ENCODE results near the gene RCAN2.

RCAN2 gene

GRCh38 chr6:46270336-46270735 lies 220.9 kb downstream of the RCAN2 start:
- Histone ChIP-seq H3K9ac (ENCODE audit: low read depth in 1 of 2, low read length in 2 of 2) (no peak overlapping the region), H3K27me3 (ENCODE audit: control insufficient read depth in 1 of 2, insufficient read depth in 2 of 2, low read length in 2 of 2) (no peaks in the 10 kb centered on the region), H3K9me3 (ENCODE audit: control insufficient read depth in 1 of 2, low read length in 2 of 2) (no peaks in the 10 kb centered on the region), H3K27ac (ENCODE audit: low read depth, low read length) (no peak overlapping the region), H3K36me3 (ENCODE audit: control insufficient read depth in 1 of 2, insufficient read depth in 2 of 2, low read length in 2 of 2) (no peaks in the 10 kb centered on the region), H3K4me3 (ENCODE audit: low read depth in 1 of 2, low read length in 2 of 2) (no peak overlapping the region), H3K4me1 (ENCODE audit: control insufficient read depth in 1 of 2, insufficient read depth in 2 of 2, low read length in 2 of 2) (no peaks in the 10 kb centered on the region)

- H3K4me1 ChIP-seq (ENCODE audit: control insufficient read depth in 1 of 2, insufficient read depth in 2 of 2, low read length in 2 of 2) = no peaks in the 10 kb centered on the region
- H3K9ac ChIP-seq (ENCODE audit: low read depth in 1 of 2, low read length in 2 of 2) = no peak overlapping the region
- H3K27ac ChIP-seq (ENCODE audit: low read depth, low read length) = no peak overlapping the region
- H3K4me3 ChIP-seq (ENCODE audit: low read depth in 1 of 2, low read length in 2 of 2) = no peak overlapping the region
- no peaks in the 10 kb centered on the region for H3K27me3 ChIP-seq (ENCODE audit: control insufficient read depth in 1 of 2, insufficient read depth in 2 of 2, low read length in 2 of 2)
- no peaks in the 10 kb centered on the region for H3K9me3 ChIP-seq (ENCODE audit: control insufficient read depth in 1 of 2, low read length in 2 of 2)
- H3K36me3 ChIP-seq (ENCODE audit: control insufficient read depth in 1 of 2, insufficient read depth in 2 of 2, low read length in 2 of 2) = no peaks in the 10 kb centered on the region
These were observed 221.6 kb downstream of the RCAN2 start for GRCh38 chr6:46269447-46270229.

GRCh38 chr6:46267515-46267914 lies 223.7 kb downstream of the RCAN2 start:
- Histone ChIP-seq H3K27me3 (ENCODE audit: control insufficient read depth in 1 of 2, insufficient read depth in 2 of 2, low read length in 2 of 2) (no peaks in the 10 kb centered on the region), H3K9ac (ENCODE audit: low read depth in 1 of 2, low read length in 2 of 2) (no peak overlapping the region), H3K9me3 (ENCODE audit: control insufficient read depth in 1 of 2, low read length in 2 of 2) (no peaks in the 10 kb centered on the region), H3K27ac (ENCODE audit: low read depth, low read length) (no peak overlapping the region), H3K36me3 (ENCODE audit: control insufficient read depth in 1 of 2, insufficient read depth in 2 of 2, low read length in 2 of 2) (no peaks in the 10 kb centered on the region), H3K4me1 (ENCODE audit: control insufficient read depth in 1 of 2, insufficient read depth in 2 of 2, low read length in 2 of 2) (no peaks in the 10 kb centered on the region), H3K4me3 (ENCODE audit: low read depth in 1 of 2, low read length in 2 of 2) (no peak overlapping the region)

DNA sequence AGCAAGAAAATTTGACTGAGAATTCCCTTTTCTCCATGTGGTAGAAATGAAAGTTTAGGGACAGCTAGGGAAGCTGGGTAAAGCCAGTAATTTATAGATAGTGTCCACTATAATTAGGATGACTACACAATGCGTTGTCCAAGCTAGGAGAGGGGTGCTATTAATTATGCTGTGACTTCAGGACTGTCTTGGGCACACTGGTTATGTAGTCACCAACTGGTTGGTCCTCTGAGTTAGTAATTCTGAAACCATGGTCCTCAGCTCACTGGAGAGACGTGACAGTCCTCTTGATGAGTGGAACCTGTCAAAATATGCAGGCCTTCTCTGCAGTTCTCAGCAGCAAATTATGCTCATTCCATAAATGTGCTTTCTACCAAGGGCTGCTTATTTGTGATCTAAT lies 225.9 kb downstream of the RCAN2 start:
- no peak overlapping the region for H3K4me3 ChIP-seq (ENCODE audit: low read depth in 1 of 2, low read length in 2 of 2)

GRCh38 chr6:46263707-46264086 lies 227.6 kb downstream of the RCAN2 start:
- H3K9ac ChIP-seq (ENCODE audit: low read depth in 1 of 2, low read length in 2 of 2) = no peak overlapping the region
- H3K4me3 ChIP-seq (ENCODE audit: low read depth in 1 of 2, low read length in 2 of 2) = no peak overlapping the region
- no peaks in the 10 kb centered on the region for H3K4me1 ChIP-seq (ENCODE audit: control insufficient read depth in 1 of 2, insufficient read depth in 2 of 2, low read length in 2 of 2)
- no peaks in the 10 kb centered on the region for H3K9me3 ChIP-seq (ENCODE audit: control insufficient read depth in 1 of 2, low read length in 2 of 2)
- no peak overlapping the region for H3K27ac ChIP-seq (ENCODE audit: low read depth, low read length)
- H3K36me3 ChIP-seq (ENCODE audit: control insufficient read depth in 1 of 2, insufficient read depth in 2 of 2, low read length in 2 of 2) = no peaks in the 10 kb centered on the region
- peaks cover 0 to 4% of the 10 kb centered on the region in 2 donors for H3K27me3 ChIP-seq (ENCODE audit: control insufficient read depth in 1 of 2, insufficient read depth in 2 of 2, low read length in 2 of 2)

More for the DNA sequence above, 225.9 kb downstream of the RCAN2 start:
- H3K9me3 ChIP-seq (ENCODE audit: control insufficient read depth in 1 of 2, low read length in 2 of 2) = no peaks in the 10 kb centered on the region
- H3K4me1 ChIP-seq (ENCODE audit: control insufficient read depth in 1 of 2, insufficient read depth in 2 of 2, low read length in 2 of 2) = no peaks in the 10 kb centered on the region
- no peak overlapping the region for H3K9ac ChIP-seq (ENCODE audit: low read depth in 1 of 2, low read length in 2 of 2)
- H3K27me3 ChIP-seq (ENCODE audit: control insufficient read depth in 1 of 2, insufficient read depth in 2 of 2, low read length in 2 of 2) = peaks cover 0 to 2% of the 10 kb centered on the region in 2 donors
- H3K36me3 ChIP-seq (ENCODE audit: control insufficient read depth in 1 of 2, insufficient read depth in 2 of 2, low read length in 2 of 2) = no peaks in the 10 kb centered on the region
- H3K27ac ChIP-seq (ENCODE audit: low read depth, low read length) = no peak overlapping the region

GRCh38 chr6:46262928-46263706 lies 228.1 kb downstream of the RCAN2 start:
- Histone ChIP-seq H3K9me3 (ENCODE audit: control insufficient read depth in 1 of 2, low read length in 2 of 2) (no peaks in the 10 kb centered on the region), H3K36me3 (ENCODE audit: control insufficient read depth in 1 of 2, insufficient read depth in 2 of 2, low read length in 2 of 2) (no peaks in the 10 kb centered on the region), H3K27ac (ENCODE audit: low read depth, low read length) (no peak overlapping the region), H3K4me3 (ENCODE audit: low read depth in 1 of 2, low read length in 2 of 2) (no peak overlapping the region), H3K9ac (ENCODE audit: low read depth in 1 of 2, low read length in 2 of 2) (no peak overlapping the region), H3K27me3 (ENCODE audit: control insufficient read depth in 1 of 2, insufficient read depth in 2 of 2, low read length in 2 of 2) (peaks cover 0 to 4% of the 10 kb centered on the region in 2 donors), H3K4me1 (ENCODE audit: control insufficient read depth in 1 of 2, insufficient read depth in 2 of 2, low read length in 2 of 2) (no peaks in the 10 kb centered on the region)

- Histone ChIP-seq H3K27ac (ENCODE audit: low read depth, low read length) (no peak overlapping the region), H3K27me3 (ENCODE audit: control insufficient read depth in 1 of 2, insufficient read depth in 2 of 2, low read length in 2 of 2) (peaks cover 0 to 4% of the 10 kb centered on the region in 2 donors), H3K36me3 (ENCODE audit: control insufficient read depth in 1 of 2, insufficient read depth in 2 of 2, low read length in 2 of 2) (no peaks in the 10 kb centered on the region), H3K4me3 (ENCODE audit: low read depth in 1 of 2, low read length in 2 of 2) (no peak overlapping the region), H3K9me3 (ENCODE audit: control insufficient read depth in 1 of 2, low read length in 2 of 2) (no peaks in the 10 kb centered on the region), H3K4me1 (ENCODE audit: control insufficient read depth in 1 of 2, insufficient read depth in 2 of 2, low read length in 2 of 2) (peaks cover 6 to 15% of the 10 kb centered on the region in 2 donors), H3K9ac (ENCODE audit: low read depth in 1 of 2, low read length in 2 of 2) (no peak overlapping the region)
These were observed 233.0 kb downstream of the RCAN2 start for GRCh38 chr6:46258249-46258648.

GRCh38 chr6:46255528-46255927 lies 235.7 kb downstream of the RCAN2 start:
- Histone ChIP-seq H3K27me3 (ENCODE audit: control insufficient read depth in 1 of 2, insufficient read depth in 2 of 2, low read length in 2 of 2) (peaks cover 0 to 4% of the 10 kb centered on the region in 2 donors), H3K4me1 (ENCODE audit: control insufficient read depth in 1 of 2, insufficient read depth in 2 of 2, low read length in 2 of 2) (peaks cover 6 to 15% of the 10 kb centered on the region in 2 donors), H3K27ac (ENCODE audit: low read depth, low read length) (no peak overlapping the region), H3K9me3 (ENCODE audit: control insufficient read depth in 1 of 2, low read length in 2 of 2) (no peaks in the 10 kb centered on the region), H3K9ac (ENCODE audit: low read depth in 1 of 2, low read length in 2 of 2) (no peak overlapping the region), H3K36me3 (ENCODE audit: control insufficient read depth in 1 of 2, insufficient read depth in 2 of 2, low read length in 2 of 2) (no peaks in the 10 kb centered on the region), H3K4me3 (ENCODE audit: low read depth in 1 of 2, low read length in 2 of 2) (no peak overlapping the region)

GRCh38 chr6:46254946-46255345 lies 236.3 kb downstream of the RCAN2 start:
- no peak overlapping the region for H3K9ac ChIP-seq (ENCODE audit: low read depth in 1 of 2, low read length in 2 of 2)
- no peak overlapping the region for H3K4me3 ChIP-seq (ENCODE audit: low read depth in 1 of 2, low read length in 2 of 2)
- H3K36me3 ChIP-seq (ENCODE audit: control insufficient read depth in 1 of 2, insufficient read depth in 2 of 2, low read length in 2 of 2) = no peaks in the 10 kb centered on the region
- no peaks in the 10 kb centered on the region for H3K9me3 ChIP-seq (ENCODE audit: control insufficient read depth in 1 of 2, low read length in 2 of 2)
- no peaks in the 10 kb centered on the region for H3K27me3 ChIP-seq (ENCODE audit: control insufficient read depth in 1 of 2, insufficient read depth in 2 of 2, low read length in 2 of 2)
- H3K27ac ChIP-seq (ENCODE audit: low read depth, low read length) = no peak overlapping the region
- peaks cover 6 to 15% of the 10 kb centered on the region in 2 donors for H3K4me1 ChIP-seq (ENCODE audit: control insufficient read depth in 1 of 2, insufficient read depth in 2 of 2, low read length in 2 of 2)

DNA sequence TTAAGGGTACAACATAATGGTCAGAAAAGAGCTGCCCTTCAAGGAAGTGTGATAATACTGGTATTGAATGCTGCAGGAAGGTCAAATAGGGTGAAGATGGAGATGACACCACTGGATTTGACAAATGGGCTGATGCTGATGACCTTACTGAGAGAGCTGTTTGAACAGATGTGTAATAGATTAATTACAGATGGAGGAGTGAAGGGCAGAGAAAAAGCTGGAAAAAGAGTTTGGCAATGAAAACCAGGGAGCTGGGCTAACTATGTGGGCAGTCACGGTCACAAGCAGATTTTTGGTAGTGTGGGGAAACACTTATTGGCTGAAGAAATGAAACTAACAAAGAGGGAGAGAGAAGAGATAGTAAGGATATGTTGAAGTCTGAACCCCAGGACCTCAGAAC lies 236.9 kb downstream of the RCAN2 start:
- H3K27me3 ChIP-seq (ENCODE audit: control insufficient read depth in 1 of 2, insufficient read depth in 2 of 2, low read length in 2 of 2) = no peaks in the 10 kb centered on the region
- H3K9ac ChIP-seq (ENCODE audit: low read depth in 1 of 2, low read length in 2 of 2) = no peak overlapping the region
- H3K4me1 ChIP-seq (ENCODE audit: control insufficient read depth in 1 of 2, insufficient read depth in 2 of 2, low read length in 2 of 2) = peaks cover 6 to 15% of the 10 kb centered on the region in 2 donors
- H3K9me3 ChIP-seq (ENCODE audit: control insufficient read depth in 1 of 2, low read length in 2 of 2) = no peaks in the 10 kb centered on the region
- no peak overlapping the region for H3K4me3 ChIP-seq (ENCODE audit: low read depth in 1 of 2, low read length in 2 of 2)
- no peak overlapping the region for H3K27ac ChIP-seq (ENCODE audit: low read depth, low read length)
- no peaks in the 10 kb centered on the region for H3K36me3 ChIP-seq (ENCODE audit: control insufficient read depth in 1 of 2, insufficient read depth in 2 of 2, low read length in 2 of 2)

Measured in duodenal mucosa (tissue), 2 donors.